Measurements from ENCODE around the gene IL6ST.

DNA sequence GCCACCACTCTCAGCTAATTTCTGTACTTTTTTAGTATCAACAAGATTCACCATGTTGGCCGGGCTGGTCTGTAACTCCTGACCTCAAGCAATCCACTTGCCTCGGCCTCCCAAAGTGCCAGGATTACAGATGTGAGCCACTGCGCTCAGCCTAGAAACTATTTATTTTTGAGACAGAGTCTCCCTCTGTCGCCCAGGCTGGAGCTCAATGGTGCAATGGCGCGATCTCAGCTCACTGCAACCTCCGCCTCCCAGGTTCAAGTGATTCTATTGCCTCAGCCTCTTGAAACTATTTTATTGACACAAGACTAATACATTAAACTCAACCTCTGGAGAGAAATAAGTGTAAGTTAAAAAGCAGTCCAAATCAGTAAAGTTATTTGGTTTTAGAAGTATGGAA, 34.0 kb downstream of the IL6ST start:
- TF ChIP-seq, protein P1, sequence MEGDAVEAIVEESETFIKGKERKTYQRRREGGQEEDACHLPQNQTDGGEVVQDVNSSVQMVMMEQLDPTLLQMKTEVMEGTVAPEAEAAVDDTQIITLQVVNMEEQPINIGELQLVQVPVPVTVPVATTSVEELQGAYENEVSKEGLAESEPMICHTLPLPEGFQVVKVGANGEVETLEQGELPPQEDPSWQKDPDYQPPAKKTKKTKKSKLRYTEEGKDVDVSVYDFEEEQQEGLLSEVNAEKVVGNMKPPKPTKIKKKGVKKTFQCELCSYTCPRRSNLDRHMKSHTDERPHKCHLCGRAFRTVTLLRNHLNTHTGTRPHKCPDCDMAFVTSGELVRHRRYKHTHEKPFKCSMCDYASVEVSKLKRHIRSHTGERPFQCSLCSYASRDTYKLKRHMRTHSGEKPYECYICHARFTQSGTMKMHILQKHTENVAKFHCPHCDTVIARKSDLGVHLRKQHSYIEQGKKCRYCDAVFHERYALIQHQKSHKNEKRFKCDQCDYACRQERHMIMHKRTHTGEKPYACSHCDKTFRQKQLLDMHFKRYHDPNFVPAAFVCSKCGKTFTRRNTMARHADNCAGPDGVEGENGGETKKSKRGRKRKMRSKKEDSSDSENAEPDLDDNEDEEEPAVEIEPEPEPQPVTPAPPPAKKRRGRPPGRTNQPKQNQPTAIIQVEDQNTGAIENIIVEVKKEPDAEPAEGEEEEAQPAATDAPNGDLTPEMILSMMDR (conservative IDR thresholded peaks at IDR 0.05; ENCODE audit: low read depth, low read length): no peak
- TF ChIP-seq EZH2 (IDR thresholded peaks at IDR 0.05; ENCODE audit: borderline replicate concordance, low read depth, low read length, poor library complexity, severe bottlenecking): no peak

Measured in A673 (cell line).